PC-3 (cell line): ENCODE measurements around the gene RIPOR2. TPM values are rescaled to one million over a fixed set of nuclear protein-coding genes. Genes with fewer than 3 reads are reported as not detected.

Source experiments
- ATAC-seq: fragments of 200-7000 bp; cut with Tn5 transposase; 2 replicates; pipeline ENCODE4 v1.9.1; 2020; ENCODE audit warnings: mild to moderate bottlenecking, moderate library complexity
- BruUV-seq: library from RNA; stranded (reverse); fragments of 400-500 nt; replicated peaks from 2 replicates; lab custom pipeline; 2021; lab: Mats Ljungman, UMichigan
- CTCF ChIA-PET: fragments of 300-600 bp; sonication (Branson Sonifier 250); formaldehyde crosslinking; loops from one replicate; lab custom pipeline; 2022; ENCODE audit warnings: antibody characterized with exemption; lab: Charles Lee
- POLR2A ChIA-PET: fragments of 300-600 bp; sonication (Branson Sonifier 250); formaldehyde crosslinking; loops from one replicate; lab custom pipeline; 2022; ENCODE audit warnings: antibody characterized with exemption; ENCODE audit not compliant: unreplicated experiment; lab: Charles Lee
- DNase-seq: peaks from one replicate; pipeline ENCODE4 v3.0.0-alpha.2; 2015
- H2AFZ ChIP-seq: fragments of 300-600 bp; sonication (generic); 2 replicates; pipeline ENCODE4 v1.6.0; 2016; ENCODE audit warnings: antibody characterized with exemption, low read length
- H3F3A ChIP-seq: fragments of 300-600 bp; sonication (generic); one replicate; pipeline ENCODE4 v1.6.0; 2017; ENCODE audit warnings: antibody characterized with exemption, low read length, control low read depth, mild to moderate bottlenecking; ENCODE audit not compliant: unreplicated experiment
- H3K27ac ChIP-seq: fragments of 300-600 bp; sonication (generic); 2 replicates; pipeline ENCODE4 v1.5.1; 2016; ENCODE audit warnings: mild to moderate bottlenecking, low read length
- H3K27me3 ChIP-seq: fragments of 300-600 bp; sonication (generic); 2 replicates; pipeline ENCODE4 v1.6.1; 2016; ENCODE audit warnings: low read length, mixed read lengths
- H3K36me3 ChIP-seq: fragments of 300-600 bp; sonication (generic); 2 replicates; pipeline ENCODE4 v1.6.1; 2016; ENCODE audit warnings: low read depth, mixed run types, low read length, mixed read lengths
- H3K4me1 ChIP-seq: fragments of 300-600 bp; sonication (generic); 2 replicates; pipeline ENCODE4 v1.5.1; 2016; ENCODE audit warnings: low read length; ENCODE audit not compliant: insufficient read depth
- H3K4me2 ChIP-seq: fragments of 300-600 bp; sonication (generic); 2 replicates; pipeline ENCODE4 v1.6.0; 2016; ENCODE audit warnings: low read length
- H3K4me3 ChIP-seq: fragments of 300-600 bp; sonication (generic); 2 replicates; pipeline ENCODE4 v1.5.1; 2016; ENCODE audit warnings: mild to moderate bottlenecking, low read length, mixed read lengths
- H3K79me2 ChIP-seq: fragments of 300-600 bp; sonication (generic); 2 replicates; pipeline ENCODE4 v1.6.1; 2017; ENCODE audit warnings: low read length, mixed read lengths
- H3K9ac ChIP-seq: fragments of 300-600 bp; sonication (generic); 2 replicates; pipeline ENCODE4 v1.6.0; 2016; ENCODE audit warnings: mild to moderate bottlenecking, low read length
- H3K9me2 ChIP-seq: fragments of 300-600 bp; sonication (generic); replicated peaks from 2 replicates; pipeline ENCODE4 v1.6.1; 2016; ENCODE audit warnings: mixed run types, low read length, mixed read lengths
- H3K9me3 ChIP-seq: fragments of 300-600 bp; sonication (generic); 2 replicates; pipeline ENCODE4 v1.6.1; 2016; ENCODE audit warnings: low read length, mixed read lengths
- H4K20me1 ChIP-seq: fragments of 300-600 bp; sonication (generic); 2 replicates; pipeline ENCODE4 v1.6.1; 2016; ENCODE audit warnings: low read length, mixed read lengths
- CTCF ChIP-seq: fragments of 300-600 bp; sonication (generic); conservative IDR thresholded peaks from 2 replicates; pipeline ENCODE4 v1.5.1; 2017; ENCODE audit warnings: antibody characterized with exemption, low read depth, mild to moderate bottlenecking, low read length
- EZH2 ChIP-seq: fragments of 300-600 bp; sonication (generic); IDR thresholded peaks from one replicate; pipeline ENCODE4 v1.6.1; 2017; ENCODE audit warnings: antibody characterized with exemption, mild to moderate bottlenecking, low read length; ENCODE audit not compliant: unreplicated experiment
- EZH2phosphoT487 ChIP-seq: fragments of 300-600 bp; sonication (generic); IDR thresholded peaks from 2 replicates; pipeline ENCODE4 v1.6.1; 2018; ENCODE audit warnings: mild to moderate bottlenecking, antibody characterized with exemption, low read length, borderline replicate concordance
- intact Hi-C: fragments of 100-400 bp; cut with micrococcal nuclease; formaldehyde crosslinking; loops from 2 replicates; pipeline ENCODE4 v1.9.0; 2023
- total RNA-seq: library from RNA; depleted of rRNA; stranded (reverse); fragments of >200 nt; gene quantifications from 2 replicates; pipeline ENCODE4 v1.2.3, GENCODE V29; 2014

RIPOR2 gene
- total RNA-seq, 1 experiment from 2014 or later: 0.44 TPM

DNA sequence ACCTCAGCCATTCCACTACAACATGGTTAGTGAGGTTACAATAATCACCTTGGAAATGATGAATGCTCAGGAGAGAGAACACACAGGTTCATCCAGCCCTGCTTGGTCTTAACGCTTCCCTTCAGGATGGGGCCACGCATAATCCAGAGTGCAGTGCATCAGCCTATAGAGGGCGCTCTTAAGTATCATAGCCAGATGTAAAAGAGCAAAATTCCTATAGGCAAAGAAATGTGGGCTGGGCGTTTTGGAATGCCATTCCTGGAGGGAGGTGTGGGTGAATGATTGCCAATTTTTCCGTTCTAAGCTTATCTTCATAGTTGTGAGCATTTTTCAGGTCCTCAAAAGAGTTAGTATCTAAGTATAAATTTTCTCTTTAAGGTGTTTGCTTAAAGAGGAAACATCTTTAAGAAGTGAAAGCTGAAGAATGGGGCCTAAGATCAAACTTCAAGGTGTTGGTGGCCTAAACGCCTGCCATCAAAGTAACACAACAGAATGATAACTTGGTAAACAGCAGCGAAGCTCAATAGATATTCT is 1.8 kb downstream of the RIPOR2 start:
- POLR2A ChIA-PET: no interaction called here
- Histone ChIP-seq H3K27ac (no peak overlapping the region), H3K4me2 (no peak overlapping the region), H3K4me1 (peaks cover 16% of the 10 kb centered on the region), H3K36me3 (no peaks in the 10 kb centered on the region), H3K9ac (no peak overlapping the region), H3K27me3 (no peaks in the 10 kb centered on the region), H3K9me2 (no peaks in the 10 kb centered on the region), H3K4me3 (no peak overlapping the region), H3F3A (no peaks in the 10 kb centered on the region), H3K79me2 (no peaks in the 10 kb centered on the region), H3K9me3 (no peaks in the 10 kb centered on the region), H2AFZ (no peak overlapping the region), H4K20me1 (no peaks in the 10 kb centered on the region)
- no TSS peak for BruUV-seq
- intact Hi-C loops: no loop called here
- CTCF ChIA-PET: no interaction called here
- ATAC-seq (no peak), DNase-seq (peak; percentile 53)
- peak; percentile 80 for TF ChIP-seq CTCF
- no peak for TF ChIP-seq EZH2phosphoT487
- no peak for TF ChIP-seq EZH2

DNA sequence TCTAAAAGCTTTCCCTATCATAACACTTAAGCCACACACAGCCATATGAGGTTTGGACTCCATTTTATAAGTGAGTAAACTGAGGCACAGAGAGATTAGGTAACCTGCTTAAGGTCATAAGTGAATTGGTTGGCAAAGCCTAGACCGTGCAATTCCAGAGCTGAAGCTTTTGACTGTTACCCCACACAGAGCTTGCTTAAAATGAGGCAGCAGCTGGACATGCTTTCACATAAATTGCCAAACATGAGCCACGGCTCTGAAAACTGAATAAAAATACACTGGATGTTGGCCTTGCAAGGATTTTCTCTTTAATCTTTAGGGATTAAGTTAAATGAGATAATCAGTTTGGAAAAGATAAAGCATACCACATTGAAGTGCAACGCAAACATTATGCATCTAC is 2.5 kb downstream of the RIPOR2 start:
- ATAC-seq: no peak
- no peak for DNase-seq
- intact Hi-C loops: no loop called here
- H4K20me1 ChIP-seq: no peaks in the 10 kb centered on the region
- no peaks in the 10 kb centered on the region for H3F3A ChIP-seq
- no peak for TF ChIP-seq CTCF
- TF ChIP-seq EZH2: no peak
- no peak for TF ChIP-seq EZH2phosphoT487
- no peak overlapping the region for H2AFZ ChIP-seq
- H3K4me3 ChIP-seq: no peak overlapping the region
- no peak overlapping the region for H3K4me2 ChIP-seq
- no TSS peak for BruUV-seq
- no peaks in the 10 kb centered on the region for H3K9me3 ChIP-seq
- no peak overlapping the region for H3K9ac ChIP-seq
- no peaks in the 10 kb centered on the region for H3K79me2 ChIP-seq
- no peaks in the 10 kb centered on the region for H3K36me3 ChIP-seq
- H3K9me2 ChIP-seq: no peaks in the 10 kb centered on the region
- no peaks in the 10 kb centered on the region for H3K27me3 ChIP-seq
- POLR2A ChIA-PET: no interaction called here
- H3K4me1 ChIP-seq: peaks cover 21% of the 10 kb centered on the region
- no peak overlapping the region for H3K27ac ChIP-seq
- CTCF ChIA-PET: interaction anchor here (0.6 kb wide), 1 partner anchor 241 kb away, joined by 6 read pairs; no protein-coding TSS in a partner anchor

DNA sequence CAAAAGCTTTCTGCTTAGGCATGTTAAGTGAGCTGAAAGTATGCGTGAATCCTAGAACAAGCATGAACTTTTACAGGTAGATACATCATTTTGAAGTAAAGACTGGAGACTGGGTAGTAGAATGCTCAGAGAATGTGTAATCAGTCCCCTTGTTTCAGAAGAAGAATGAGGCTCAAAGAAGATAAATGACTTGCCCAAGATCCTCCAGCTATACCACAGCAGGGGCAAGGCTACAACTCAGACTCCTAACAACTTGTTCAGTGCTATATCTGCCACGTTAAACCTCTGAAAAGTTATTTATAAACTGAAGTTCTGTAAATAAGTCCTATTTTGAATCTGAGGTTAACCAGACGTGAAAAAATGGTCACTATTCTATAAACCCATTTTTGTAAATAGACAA is 2.9 kb downstream of the RIPOR2 start:
- Histone ChIP-seq H3K79me2 (no peaks in the 10 kb centered on the region), H3K27ac (no peak overlapping the region), H3K4me1 (peaks cover 26% of the 10 kb centered on the region), H3K4me2 (no peak overlapping the region), H3K9me2 (no peaks in the 10 kb centered on the region), H3K9me3 (no peaks in the 10 kb centered on the region), H3K9ac (no peak overlapping the region), H3K36me3 (no peaks in the 10 kb centered on the region), H4K20me1 (no peaks in the 10 kb centered on the region), H3K27me3 (no peaks in the 10 kb centered on the region), H3K4me3 (no peak overlapping the region), H3F3A (no peaks in the 10 kb centered on the region), H2AFZ (no peak overlapping the region)
- ChIA-PET POLR2A (no interaction called here), CTCF (interaction anchor here (0.6 kb wide), 1 partner anchor 241 kb away, joined by 6 read pairs; no protein-coding TSS in a partner anchor)
- intact Hi-C loops: no loop called here
- ATAC-seq (no peak), DNase-seq (no peak)
- no TSS peak for BruUV-seq
- no peak for TF ChIP-seq CTCF
- no peak for TF ChIP-seq EZH2phosphoT487
- no peak for TF ChIP-seq EZH2
